Daoy (cell line): Measurements from ENCODE around the gene PPP3CB. TPM values are rescaled to one million over a fixed set of nuclear protein-coding genes. Genes with fewer than 3 reads are reported as not detected.

Source experiments
- DNase-seq: peaks from one replicate; pipeline ENCODE4 v3.0.0-alpha.2; 2015; ENCODE audit warnings: low read depth
- total RNA-seq: library from RNA; depleted of rRNA; stranded (reverse); fragments of >200 nt; shearing (Covaris generic); gene quantifications from 2 replicates; pipeline ENCODE4 v1.2.3, GENCODE V29; 2014; rRNA removed

PPP3CB gene
- total RNA-seq: 11.9 and 12.2 TPM in 2 replicates

DNA sequence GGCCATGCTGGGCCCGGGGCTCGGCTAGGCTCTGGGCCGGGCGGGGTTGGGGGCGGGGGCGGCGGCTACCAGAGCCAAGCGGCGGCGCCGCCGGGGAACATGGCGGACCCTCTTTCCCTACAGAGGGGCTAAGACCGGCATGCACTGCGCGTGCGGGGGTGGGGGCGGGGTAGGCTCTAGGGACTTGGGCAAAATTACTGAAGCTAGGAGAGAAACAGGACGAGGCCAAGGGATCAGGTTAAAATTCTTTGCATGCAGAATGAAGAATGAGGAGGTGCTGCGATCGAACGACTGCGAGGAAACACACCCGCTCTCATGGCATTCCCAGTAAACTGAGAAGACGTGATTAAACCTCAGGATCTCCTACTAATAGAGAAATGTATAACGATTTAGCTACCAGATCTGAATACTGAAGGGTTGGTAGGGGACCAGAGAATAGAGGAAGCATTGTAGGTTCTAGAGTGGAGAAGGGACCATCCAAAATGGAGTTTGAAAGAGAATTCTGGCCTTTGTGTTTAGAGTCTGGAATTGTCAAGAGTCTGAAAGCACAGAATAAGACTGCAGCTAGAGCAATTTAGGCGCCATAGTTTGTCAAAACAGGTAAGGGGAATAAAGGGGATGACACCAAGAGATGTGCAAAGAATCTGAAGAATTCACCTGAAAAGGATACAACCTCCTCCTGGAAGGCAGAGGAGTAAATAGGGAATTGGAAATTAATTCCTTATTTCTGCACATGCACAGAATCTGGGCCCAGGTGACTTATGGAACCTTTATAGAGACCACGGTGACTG lies at the start of gene PPP3CB:
PPP3CB (minus strand) TSS at position 141 of the 791 bp plus-strand sequence; CDS start at position 6, 135 bp downstream.
- DNase-seq: peak; percentile 94

DNA sequence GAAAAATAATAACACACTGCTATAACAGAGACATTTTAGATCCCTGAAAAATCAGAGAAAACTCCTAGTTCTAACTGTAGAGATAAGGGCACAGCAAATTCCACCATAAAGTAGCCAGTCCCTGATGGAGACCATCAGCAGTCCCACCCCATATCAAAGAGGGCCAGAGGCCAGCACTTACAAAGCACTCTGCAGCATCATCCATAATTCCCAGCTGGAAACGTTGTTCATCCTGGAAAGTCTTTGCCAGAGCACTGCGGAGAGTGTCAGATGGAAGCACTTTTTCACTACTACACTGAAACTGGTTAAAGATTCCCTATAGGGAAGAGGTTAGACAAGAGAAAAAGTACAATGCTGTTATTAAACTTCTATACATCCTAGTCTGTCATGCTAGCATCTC lies 49.5 kb upstream of the PPP3CB start:
- no peak for DNase-seq

DNA sequence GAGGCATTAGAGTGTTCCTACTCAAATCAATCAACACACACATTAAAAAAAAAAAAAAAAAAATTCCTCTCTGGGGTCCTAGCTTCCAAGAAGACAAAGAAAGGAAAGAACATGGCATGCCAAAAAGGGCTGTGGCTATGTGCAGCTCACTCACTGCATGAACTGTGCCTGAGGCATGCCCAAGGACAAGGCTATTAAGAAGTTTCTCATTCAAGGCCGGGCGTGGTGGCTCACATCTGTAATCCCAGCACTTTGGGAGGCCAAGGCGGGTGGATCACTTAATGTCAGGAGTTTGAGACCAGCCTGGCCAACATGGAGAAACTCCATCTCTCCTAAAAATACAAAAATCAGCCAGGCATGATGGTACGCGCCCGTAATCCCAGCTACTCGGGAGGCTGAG lies 41.9 kb upstream of the PPP3CB start:
- no peak for DNase-seq

DNA sequence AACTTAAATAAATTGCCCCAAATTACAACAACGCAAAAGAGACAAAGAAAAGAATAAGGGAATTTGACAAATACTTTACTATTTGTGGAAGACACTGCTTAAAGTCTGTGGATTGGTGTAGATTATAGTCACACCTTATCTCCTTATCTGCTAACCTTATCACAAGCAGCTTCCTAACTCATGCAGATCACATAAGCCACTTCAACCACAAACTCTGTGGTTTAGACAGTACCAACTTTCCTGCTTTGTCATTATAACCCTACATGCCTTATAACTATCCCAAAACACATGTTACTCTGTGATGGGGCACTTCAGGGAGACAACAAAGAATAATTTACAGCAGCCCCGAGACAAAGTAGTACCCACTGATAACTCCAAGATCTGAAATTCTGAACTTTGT lies 41.5 kb upstream of the PPP3CB start:
- DNase-seq: no peak

DNA sequence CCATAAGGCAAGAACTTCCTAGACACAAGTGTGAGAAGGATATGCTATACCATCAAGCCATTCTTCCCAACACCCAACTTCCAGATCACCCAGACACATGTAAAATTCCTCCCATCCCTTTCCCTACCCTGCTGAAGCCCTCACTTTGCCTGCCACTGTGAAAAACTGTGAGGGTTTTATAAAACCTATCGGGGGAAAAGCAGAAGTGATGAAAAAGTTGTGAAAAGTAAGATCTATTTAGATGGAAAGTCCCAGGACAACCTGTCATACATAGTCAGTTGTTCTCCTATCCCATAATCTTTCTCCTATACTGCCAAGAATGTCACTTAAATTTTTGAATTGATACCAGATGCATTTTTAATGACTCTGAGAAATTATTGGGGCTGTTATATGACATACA lies 39.0 kb upstream of the PPP3CB start:
- no peak for DNase-seq

DNA sequence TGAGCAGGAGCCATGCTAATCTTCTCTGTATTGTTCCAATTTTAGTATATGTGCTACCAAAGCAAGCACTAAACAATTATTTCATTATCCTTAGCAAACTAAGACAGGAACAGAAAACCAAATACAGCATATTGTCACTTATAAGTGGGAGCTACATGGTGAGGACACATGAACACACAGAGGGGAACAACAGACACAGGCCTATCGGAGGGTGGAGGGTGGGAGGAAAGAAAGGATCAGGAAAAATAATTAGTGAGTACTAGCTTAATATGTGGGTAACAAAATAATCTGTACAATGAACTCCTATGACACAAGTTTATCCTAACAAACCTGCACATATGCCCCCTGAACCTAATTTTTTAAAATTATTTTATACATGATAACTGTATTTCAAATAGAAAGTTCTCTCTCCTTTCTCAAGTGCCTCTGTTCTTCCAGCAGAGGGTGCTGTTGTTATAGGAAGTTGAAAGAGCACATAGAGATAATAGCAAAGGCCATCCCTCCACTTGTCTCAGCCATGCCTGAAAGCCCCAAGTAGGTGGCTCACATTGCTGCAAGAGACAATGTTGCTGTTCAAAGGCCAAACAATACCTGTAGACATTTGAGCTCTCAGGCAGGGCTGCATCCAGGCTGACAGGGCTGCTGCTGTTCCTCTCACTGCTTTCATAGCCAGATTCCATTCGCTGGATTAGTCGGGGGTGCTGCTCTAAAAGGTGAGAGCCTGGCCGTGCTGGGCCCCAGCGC lies 33.4 kb upstream of the PPP3CB start:
- DNase-seq: peak; percentile 41

DNA sequence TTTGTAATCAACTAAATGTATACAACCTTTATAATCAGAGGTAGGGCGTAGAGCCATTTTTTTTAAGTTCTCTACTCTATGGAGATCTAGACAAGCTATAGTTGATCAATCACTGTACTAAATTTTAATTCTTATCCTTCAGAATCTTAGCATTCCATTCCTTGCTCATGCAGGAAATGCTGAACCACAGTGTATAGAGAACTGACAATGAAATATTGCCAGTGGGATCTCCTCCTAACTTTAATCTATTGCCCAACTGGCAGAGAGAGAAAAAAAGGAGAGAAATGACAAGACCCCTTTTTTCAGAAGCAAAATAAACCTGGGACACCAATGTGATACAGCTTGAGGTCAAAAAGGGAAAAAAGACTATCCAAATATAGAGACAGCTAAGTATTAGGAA lies 26.4 kb upstream of the PPP3CB start:
- no peak for DNase-seq

DNA sequence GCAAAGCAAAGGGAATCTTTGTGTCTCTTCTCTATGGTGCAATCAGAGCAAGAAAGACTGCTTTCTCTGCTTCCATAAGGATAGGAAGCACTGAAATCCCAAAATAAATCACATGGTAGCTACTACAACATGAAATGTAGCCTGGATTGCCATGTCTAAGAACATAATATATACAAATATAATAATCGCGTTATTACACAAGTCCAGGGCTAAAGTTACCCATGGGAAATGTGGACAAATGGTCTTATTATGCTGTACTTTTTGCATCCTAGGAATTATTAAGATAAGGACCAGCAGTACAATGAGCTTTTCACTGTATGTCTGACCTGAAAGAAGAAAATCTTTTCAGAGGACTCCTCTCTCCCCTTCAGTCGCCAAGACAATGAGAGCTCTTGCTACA lies 23.5 kb upstream of the PPP3CB start:
- no peak for DNase-seq

DNA sequence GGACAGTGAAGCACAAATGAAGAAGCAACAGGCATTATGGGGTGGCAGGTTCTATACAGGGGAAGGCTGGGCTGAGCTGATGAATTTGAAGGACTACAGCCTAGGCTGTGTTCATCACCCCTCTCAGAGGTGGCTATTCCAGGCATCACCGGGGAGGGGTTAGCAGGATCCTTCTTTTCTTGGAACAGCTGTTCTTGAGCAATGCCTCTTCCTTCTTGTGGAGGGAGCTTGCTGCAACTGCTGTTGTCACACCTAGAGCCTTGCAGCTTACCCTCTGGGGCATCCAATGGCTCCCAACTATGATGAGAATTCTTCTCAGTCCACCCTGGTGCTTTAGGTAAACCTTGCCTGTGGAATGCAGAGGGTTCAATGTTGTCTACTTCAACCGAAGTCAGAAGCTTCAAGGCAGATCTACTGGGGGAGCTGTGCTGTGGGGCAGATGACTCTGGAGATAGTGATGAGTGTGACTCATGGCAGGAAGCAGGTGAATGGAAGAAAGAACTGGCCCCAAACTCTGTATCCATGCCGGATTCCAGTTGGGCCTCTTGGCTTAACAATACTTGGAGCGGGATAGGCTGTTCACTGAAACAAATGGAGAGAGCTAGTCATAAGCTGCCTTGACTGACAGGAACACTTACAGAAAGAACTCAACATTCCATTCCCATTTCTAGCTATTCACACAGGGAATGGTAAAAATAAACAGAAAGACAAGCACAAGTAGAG lies 21.5 kb upstream of the PPP3CB start:
- DNase-seq: no peak

DNA sequence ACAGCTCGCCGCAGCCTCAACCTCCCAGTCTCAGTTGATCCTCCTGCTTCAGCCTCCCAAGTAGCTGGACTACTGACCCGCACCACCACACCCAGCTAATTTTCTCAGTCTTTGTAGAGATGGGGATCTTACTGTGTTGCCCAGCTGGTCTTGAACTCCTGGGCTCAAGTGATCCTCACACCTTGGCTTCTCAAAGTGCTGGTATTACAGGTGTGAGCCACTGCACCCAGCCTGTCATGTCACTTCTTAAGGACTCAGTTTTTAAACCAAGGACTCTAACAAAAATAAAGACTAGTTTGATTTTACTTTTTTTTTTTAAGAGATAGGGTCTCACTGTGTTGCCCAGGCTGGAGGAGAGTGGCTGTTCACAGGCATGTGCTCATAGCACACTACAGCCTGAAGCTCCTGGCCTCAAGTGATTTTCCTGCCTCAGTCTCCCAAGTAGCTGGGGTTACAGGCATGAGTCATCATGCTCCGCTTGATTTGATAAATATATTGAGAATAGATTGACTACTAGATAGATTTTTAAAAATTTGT lies 16.5 kb upstream of the PPP3CB start:
- no peak for DNase-seq

DNA sequence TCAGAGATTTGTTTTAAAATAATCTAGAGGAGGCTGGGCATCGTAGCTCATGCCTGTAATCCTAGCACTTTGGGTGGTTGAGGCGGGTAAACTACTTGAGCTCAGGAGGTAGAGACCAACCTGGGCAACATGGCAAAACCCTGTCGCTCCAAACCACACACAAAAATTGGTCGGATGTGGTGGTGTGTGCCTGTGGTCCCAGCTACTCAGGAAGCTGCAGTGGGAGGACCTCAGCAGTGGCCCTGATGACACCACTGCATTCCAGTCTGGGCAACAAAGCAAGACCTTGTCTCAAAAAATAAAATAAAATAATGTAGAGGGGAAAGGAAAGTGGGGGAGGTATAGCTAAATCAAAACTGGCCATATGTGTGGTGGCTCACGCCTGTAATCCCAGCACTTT lies 13.9 kb upstream of the PPP3CB start:
- no peak for DNase-seq

DNA sequence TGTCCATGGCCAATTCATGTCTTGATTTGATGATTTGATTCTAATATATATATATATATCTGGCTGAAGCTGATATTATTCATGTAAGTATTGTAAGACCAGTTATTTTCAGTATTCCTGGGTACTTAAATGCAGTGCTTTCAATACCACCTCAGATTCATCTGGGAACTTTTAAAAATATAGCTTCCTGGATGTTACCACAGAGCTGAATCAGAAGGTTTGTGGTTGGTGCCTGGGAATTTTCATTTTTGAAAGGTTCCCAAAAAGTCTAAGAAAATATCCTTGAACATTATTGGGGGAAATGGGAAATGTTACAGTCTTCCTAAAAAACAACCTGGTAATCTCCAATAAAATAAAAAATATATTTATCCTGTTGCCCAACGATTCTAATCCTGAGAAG lies 10.7 kb upstream of the PPP3CB start:
- DNase-seq: no peak

DNA sequence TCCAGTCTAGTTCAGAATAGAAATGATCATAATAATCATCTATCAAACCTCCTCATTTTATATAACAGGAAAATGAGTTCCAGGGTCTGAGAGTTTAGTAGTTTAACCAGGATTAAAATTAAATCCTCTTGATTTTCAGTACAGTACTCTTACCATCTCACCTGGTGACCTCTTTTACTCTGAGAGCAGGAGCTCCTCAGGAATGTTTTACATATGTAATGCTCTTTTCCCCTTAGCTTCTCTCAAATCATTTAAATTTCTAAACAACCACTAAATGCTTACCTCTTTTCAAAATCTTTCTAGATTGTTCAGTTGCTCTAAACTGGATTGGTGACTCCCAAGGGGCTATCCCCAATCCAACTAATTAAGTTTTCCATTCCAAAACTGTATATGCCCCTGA lies 10.2 kb upstream of the PPP3CB start:
- no peak for DNase-seq

DNA sequence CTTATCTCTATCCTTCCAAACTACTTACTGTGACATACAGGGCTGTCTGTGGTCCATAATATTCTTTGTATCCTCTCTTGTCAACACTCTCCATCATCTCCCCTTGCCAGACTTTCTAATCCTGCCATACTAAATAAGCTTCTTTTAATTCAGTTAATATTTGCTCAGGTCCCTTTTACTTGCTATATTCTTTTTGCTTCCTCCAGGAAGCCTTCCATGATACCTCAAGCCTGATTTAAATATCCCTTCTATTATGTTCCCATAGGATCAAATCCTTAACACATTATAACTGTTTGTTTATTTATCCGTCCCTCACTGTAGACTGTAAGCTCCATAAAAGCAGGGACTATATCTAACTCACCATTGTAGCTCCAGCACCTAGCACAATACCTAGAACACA lies 7.2 kb upstream of the PPP3CB start:
- no peak for DNase-seq

DNA sequence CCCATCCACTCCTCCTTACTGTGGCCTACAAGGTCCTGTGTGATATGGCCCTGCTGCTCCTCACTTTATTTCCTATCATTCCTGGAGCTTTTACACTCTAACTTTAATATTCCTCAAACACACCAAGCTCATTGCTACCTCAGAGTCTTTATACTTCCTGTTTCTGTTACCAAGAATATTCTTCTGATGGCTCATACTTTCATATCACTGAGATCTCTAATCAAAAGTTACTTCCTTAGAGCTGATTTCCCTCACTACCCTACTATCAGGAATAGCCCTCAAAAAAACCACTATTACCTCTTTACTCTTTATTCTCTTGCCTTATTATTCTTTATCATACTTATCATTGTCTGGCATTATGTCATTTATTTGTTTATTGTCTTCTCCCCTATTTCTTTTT lies 5.8 kb upstream of the PPP3CB start:
- no peak for DNase-seq

DNA sequence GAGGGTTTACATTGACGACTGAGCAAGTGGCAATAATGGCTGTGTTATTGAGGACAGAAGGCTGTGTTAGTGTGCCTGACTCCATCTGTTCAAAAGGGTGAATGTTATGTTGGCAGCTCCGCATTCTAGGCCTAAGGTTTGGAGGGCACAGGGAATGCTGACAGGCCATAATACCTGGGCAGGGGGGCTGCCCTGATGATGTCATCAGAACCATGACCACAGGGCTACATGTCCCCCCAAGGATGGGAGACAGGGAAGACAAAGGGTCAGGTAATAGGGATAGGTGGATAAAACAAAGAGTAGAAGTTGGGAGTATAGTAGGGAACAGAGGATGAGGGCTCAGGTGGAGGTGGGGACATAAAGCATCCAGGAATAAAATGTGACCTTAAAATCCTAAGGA lies 1.8 kb upstream of the PPP3CB start:
- DNase-seq: no peak

DNA sequence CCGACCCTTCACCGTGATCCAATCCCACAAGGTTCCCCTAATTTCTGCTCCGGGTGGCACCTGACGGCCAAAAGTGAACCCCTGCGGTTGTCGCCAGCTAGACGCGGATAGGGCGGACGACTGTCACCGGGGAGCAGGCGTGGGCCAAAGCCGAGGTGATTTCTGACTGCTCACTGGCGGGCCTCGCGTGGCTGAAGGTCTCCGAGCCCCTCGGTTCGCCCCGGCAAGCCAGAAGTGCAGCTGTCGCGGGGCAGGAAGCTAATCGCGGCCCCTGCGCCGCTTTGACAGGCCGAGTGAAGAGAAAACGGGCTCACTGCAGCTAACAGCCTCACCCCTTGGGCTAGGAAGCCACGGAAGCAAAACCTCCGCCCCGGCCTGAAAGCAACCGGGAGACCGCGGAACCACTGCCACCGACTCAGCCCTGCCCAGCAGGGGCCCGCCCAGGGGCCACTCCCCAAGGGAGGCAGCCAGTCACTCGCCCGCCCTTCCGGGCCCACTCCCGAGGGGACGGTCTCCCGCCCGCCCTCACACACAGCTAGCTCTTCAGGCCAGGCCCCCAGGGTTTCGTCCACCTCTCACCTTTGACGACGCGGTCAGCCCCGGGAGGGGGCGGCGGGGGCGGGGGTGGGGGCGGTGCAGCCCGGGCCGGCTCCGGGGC lies 469 bp downstream of the PPP3CB start:
- peak; percentile 89 for DNase-seq

DNA sequence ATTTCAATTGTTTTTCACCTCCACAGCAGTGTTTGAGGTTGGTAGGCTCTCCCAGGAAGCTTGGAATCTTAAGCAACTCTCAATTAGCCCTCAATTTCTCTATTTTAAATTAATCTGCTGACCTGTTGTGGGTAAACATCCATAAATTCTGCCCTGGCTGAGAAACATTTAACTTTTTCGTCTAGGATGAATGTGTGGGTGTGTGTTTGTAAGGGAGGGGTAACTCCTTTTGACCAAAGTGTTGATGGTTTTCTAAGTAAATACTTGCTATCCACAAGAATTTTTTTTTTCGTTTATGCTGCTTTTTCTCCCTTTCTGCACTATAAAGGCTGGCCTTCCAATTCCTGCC lies 973 bp downstream of the PPP3CB start:
- no peak for DNase-seq

DNA sequence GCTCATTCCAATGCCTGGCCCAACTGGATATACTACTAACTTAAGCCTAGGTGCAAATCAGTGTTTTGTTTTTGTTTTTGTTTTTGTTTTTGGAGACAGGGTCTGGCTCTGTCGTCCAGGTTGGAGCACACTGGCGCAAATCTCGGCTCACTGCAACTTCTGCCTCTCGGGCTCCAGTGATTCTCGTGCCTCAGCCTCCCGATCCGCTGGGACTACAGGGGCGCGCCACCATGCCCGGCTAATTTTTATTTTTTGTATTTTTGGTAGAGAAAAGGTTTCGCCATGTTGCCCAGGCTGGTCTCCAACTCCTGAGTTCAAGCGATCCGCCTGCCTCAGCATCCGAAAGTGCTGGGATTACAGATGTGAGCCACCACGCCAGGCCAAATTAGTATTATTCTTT lies 1.6 kb downstream of the PPP3CB start:
- DNase-seq: no peak

DNA sequence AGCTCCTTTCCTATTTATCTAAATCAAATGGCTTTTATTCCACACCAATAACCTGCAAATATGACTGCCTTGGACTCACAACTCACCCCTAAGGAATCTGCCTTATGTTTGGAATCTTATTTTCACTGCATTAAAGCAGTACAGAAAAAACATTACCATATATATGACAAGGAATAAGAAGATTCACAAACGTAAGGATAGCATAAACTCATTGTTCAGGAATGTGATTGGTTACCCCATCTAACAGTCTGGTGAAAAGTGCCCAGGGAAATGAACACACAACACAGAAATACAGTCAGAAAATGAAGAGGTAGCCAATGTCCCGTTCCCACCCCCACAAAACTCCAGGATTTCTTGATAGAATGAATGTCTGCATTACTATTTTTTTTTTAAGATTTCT lies 2.0 kb downstream of the PPP3CB start:
- peak; percentile 7 for DNase-seq

DNA sequence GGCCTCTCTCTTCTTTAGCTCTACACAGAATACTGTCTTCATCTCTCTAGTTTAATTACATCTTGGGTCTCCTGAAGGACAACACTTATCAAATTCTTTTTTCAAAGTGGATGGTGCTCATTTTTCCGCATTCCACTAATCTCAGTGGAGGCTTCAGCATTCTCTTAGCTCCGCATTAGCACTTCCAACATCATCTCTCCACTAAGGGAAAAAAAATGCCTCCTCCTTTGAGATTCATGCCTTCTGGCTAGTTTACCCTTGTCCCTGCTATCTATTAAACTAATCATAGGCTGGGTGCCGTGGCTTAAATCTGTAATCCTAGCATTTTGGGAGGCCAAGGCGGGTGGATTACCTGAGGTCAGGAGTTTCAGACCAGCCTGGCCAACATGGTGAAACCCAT lies 9.2 kb downstream of the PPP3CB start:
- DNase-seq: no peak

DNA sequence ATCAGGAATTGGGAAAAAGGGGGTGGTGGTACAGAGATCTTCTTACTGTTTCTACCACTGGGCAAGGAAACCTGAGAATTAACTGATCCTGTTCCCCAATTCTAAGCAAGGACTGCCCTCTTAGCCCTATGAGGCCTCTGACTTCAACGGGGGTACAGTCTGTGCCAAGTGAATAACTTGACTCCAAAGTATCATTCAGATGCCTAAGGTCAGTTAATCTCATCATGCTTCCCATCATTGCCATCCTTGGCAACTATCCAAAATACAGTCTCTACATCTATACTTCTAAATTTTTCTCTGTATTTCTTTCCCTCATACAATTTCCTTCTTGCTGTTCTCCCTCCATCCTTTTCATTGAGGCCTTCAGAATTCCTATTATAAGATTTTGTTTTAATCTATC lies 10.5 kb downstream of the PPP3CB start:
- DNase-seq: no peak
